H1 (cell line): Measurements from ENCODE around the gene LDLRAP1. TPM values are rescaled to one million over a fixed set of nuclear protein-coding genes. Genes with fewer than 3 reads are reported as not detected.

Experiments
- CTCF ChIA-PET: fragments of 300-600 bp; sonication (Branson Sonifier 250); formaldehyde crosslinking; loops from one replicate; lab custom pipeline; 2021; ENCODE audit not compliant: partially characterized antibody; lab: Charles Lee
- POLR2A ChIA-PET: fragments of 300-600 bp; sonication (Branson Sonifier 250); formaldehyde crosslinking; loops from one replicate; lab custom pipeline; 2021; ENCODE audit warnings: inconsistent platforms; ENCODE audit not compliant: partially characterized antibody; lab: Charles Lee
- DNase-seq, 2 experiments: peaks; one replicate each; pipeline versions ENCODE4 v3.0.0 to v3.0.0-alpha.2; 2010 to 2022; ENCODE audit warnings: low spot score in 2 of 2, low read depth in 1 of 2, mixed read lengths in 1 of 2
- FAIRE-seq: peaks from 2 replicates; lab custom pipeline; 2011; peaks lifted over from hg19 to GRCh38; lab: Jason Lieb, UNC
- H2AFZ ChIP-seq: 2 replicates; pipeline ENCODE4 v1.8.1; 2012; ENCODE audit warnings: low read length, inconsistent platforms
- H2AK5ac ChIP-seq: 2 replicates; pipeline ENCODE4 v1.6.1; 2013; ENCODE audit warnings: low read depth, low read length
- H2BK120ac ChIP-seq: replicated peaks from 2 replicates; pipeline ENCODE3; 2013; ENCODE audit warnings: low read depth, low read length, inconsistent platforms
- H2BK12ac ChIP-seq: 2 replicates; pipeline ENCODE4 v1.6.1; 2013; ENCODE audit warnings: low read depth, low read length
- H2BK15ac ChIP-seq: 2 replicates; pipeline ENCODE4 v1.6.1; 2013; ENCODE audit warnings: low read length
- H2BK20ac ChIP-seq: 2 replicates; pipeline ENCODE4 v1.6.1; 2013; ENCODE audit warnings: low read length
- H2BK5ac ChIP-seq: 2 replicates; pipeline ENCODE4 v1.6.1; 2013; ENCODE audit warnings: low read depth, low read length
- H3K14ac ChIP-seq: 2 replicates; pipeline ENCODE4 v1.6.1; 2013; ENCODE audit warnings: inconsistent platforms; ENCODE audit not compliant: insufficient read length
- H3K18ac ChIP-seq: 2 replicates; pipeline ENCODE4 v1.6.1; 2013; ENCODE audit warnings: low read length; ENCODE audit errors: extremely low read depth
- H3K23ac ChIP-seq: 2 replicates; pipeline ENCODE4 v1.6.1; 2013; ENCODE audit warnings: inconsistent platforms; ENCODE audit not compliant: insufficient read length
- H3K23me2 ChIP-seq: 2 replicates; pipeline ENCODE4 v1.6.1; 2013; ENCODE audit warnings: low read depth, low read length
- H3K27ac ChIP-seq: 2 replicates; pipeline ENCODE4 v1.6.1; 2011; ENCODE audit warnings: low read depth, low read length, inconsistent platforms
- H3K27me3 ChIP-seq, 4 experiments: replicated peaks in 1 of 4; 1 replicate in 1 of 4; 2 replicates in 3 of 4; pipeline versions ENCODE4 v1.6.1 to v1.8.1; 2011 to 2013; ENCODE audit warnings: low read length in 3 of 4, mild to moderate bottlenecking in 3 of 4, inconsistent platforms in 2 of 4, mixed read lengths in 2 of 4, moderate library complexity in 1 of 4; ENCODE audit not compliant: control insufficient read depth in 3 of 4, insufficient read depth in 3 of 4; ENCODE audit errors: extremely low read depth in 1 of 4
- H3K36me3 ChIP-seq, 4 experiments: 2 replicates each; pipeline versions ENCODE4 v1.6.1 to v1.8.1; 2011 to 2013; ENCODE audit warnings: mild to moderate bottlenecking in 4 of 4, low read length in 3 of 4, moderate library complexity in 2 of 4, control low read depth in 1 of 4, inconsistent platforms in 1 of 4; ENCODE audit not compliant: insufficient read depth in 4 of 4, control insufficient read depth in 2 of 4
- H3K4ac ChIP-seq: replicated peaks from 2 replicates; pipeline ENCODE3; 2013; ENCODE audit warnings: low read length, low read depth, mixed read lengths, inconsistent platforms; ENCODE audit not compliant: insufficient read length
- H3K4me1 ChIP-seq, 4 experiments: replicated peaks in 1 of 4; 1 replicate in 1 of 4; 2 replicates in 3 of 4; pipeline versions ENCODE4 v1.6.1 to v1.8.1; 2011 to 2013; ENCODE audit warnings: low read length in 3 of 4, inconsistent platforms in 2 of 4, mixed read lengths in 1 of 4; ENCODE audit not compliant: insufficient read depth in 4 of 4, control insufficient read depth in 3 of 4
- H3K4me2 ChIP-seq, 2 experiments: 2 replicates each; pipeline versions ENCODE4 v1.6.1 to v1.8.1; 2011 to 2013; ENCODE audit warnings: low read depth in 2 of 2, low read length in 2 of 2, control low read depth in 1 of 2, inconsistent platforms in 1 of 2, mild to moderate bottlenecking in 1 of 2; ENCODE audit not compliant: insufficient read depth in 1 of 2
- H3K4me3 ChIP-seq, 4 experiments: fragments of 200-600, 300-600 bp in 1 of 4; sonication (generic), shearing (Covaris generic), sonication (Bioruptor Twin) in 1 of 4; 2 replicates each; pipeline versions ENCODE4 v1.5.1 to v1.8.1; 2011 to 2016; ENCODE audit warnings: low read length in 4 of 4, low read depth in 3 of 4, control low read depth in 2 of 4, inconsistent platforms in 2 of 4, mild to moderate bottlenecking in 2 of 4, mixed read lengths in 1 of 4, moderate library complexity in 1 of 4; ENCODE audit not compliant: insufficient read depth in 2 of 4; ENCODE audit errors: extremely low read depth in 1 of 4
- H3K56ac ChIP-seq: replicated peaks from 2 replicates; pipeline ENCODE3; 2013; ENCODE audit warnings: low read depth, mild to moderate bottlenecking, mixed read lengths, low read length, inconsistent platforms; ENCODE audit not compliant: insufficient read length
- H3K79me1 ChIP-seq: 2 replicates; pipeline ENCODE4 v1.6.1; 2013; ENCODE audit warnings: low read depth, low read length, control low read depth
- H3K79me2 ChIP-seq, 2 experiments: 2 replicates each; pipeline versions ENCODE4 v1.6.1 to v1.8.1; 2012 to 2013; ENCODE audit warnings: low read length in 2 of 2, mild to moderate bottlenecking in 2 of 2, inconsistent platforms in 1 of 2; ENCODE audit not compliant: insufficient read depth in 2 of 2, control insufficient read depth in 1 of 2
- H3K9ac ChIP-seq, 4 experiments: replicated peaks in 1 of 4; 1 replicate in 1 of 4; 2 replicates in 3 of 4; pipeline versions ENCODE4 v1.6.1 to v1.8.1; 2011 to 2013; ENCODE audit warnings: low read depth in 3 of 4, low read length in 3 of 4, control low read depth in 2 of 4, mild to moderate bottlenecking in 2 of 4, moderate library complexity in 2 of 4, inconsistent platforms in 1 of 4; ENCODE audit errors: extremely low read depth in 1 of 4
- H3K9me3 ChIP-seq, 2 experiments: 2 replicates each; pipeline versions ENCODE4 v1.6.1 to v1.8.1; 2012 to 2013; ENCODE audit warnings: mild to moderate bottlenecking in 2 of 2, moderate library complexity in 2 of 2, control low read depth in 1 of 2, inconsistent platforms in 1 of 2, low read depth in 1 of 2, low read length in 1 of 2, mixed read lengths in 1 of 2; ENCODE audit not compliant: insufficient read depth in 2 of 2
- H4K20me1 ChIP-seq, 2 experiments: replicated peaks in 1 of 2; 2 replicates each; pipeline versions ENCODE3 to v1.8.1; 2011 to 2013; ENCODE audit warnings: inconsistent platforms in 2 of 2, low read length in 2 of 2, mild to moderate bottlenecking in 1 of 2; ENCODE audit not compliant: insufficient read depth in 2 of 2, control insufficient read depth in 1 of 2
- H4K5ac ChIP-seq: 2 replicates; pipeline ENCODE4 v1.6.1; 2013; ENCODE audit warnings: low read length, low read depth, mixed read lengths, inconsistent platforms; ENCODE audit not compliant: insufficient read length
- H4K8ac ChIP-seq: 2 replicates; pipeline ENCODE4 v1.8.0; 2013; ENCODE audit warnings: mild to moderate bottlenecking, moderate library complexity, low read length, inconsistent platforms; ENCODE audit not compliant: insufficient read depth; ENCODE audit errors: extremely low read depth
- H4K91ac ChIP-seq: replicated peaks from 2 replicates; pipeline ENCODE3; 2013; ENCODE audit warnings: low read length, mixed read lengths, inconsistent platforms; ENCODE audit not compliant: insufficient read length
- BRCA1 ChIP-seq: IDR thresholded peaks from 2 replicates; pipeline ENCODE4 v1.6.1; 2012; ENCODE audit warnings: low read depth, low read length, improper control_type of control experiment
- CBX8 ChIP-seq: fragments of 300-800, 300-1000 bp; sonication (generic); IDR thresholded peaks from 2 replicates; pipeline ENCODE4 v1.7.1; 2016; ENCODE audit warnings: low read depth, low read length, borderline replicate concordance
- CHD2 ChIP-seq: IDR thresholded peaks from 2 replicates; pipeline ENCODE4 v1.6.1; 2012; ENCODE audit warnings: low read length, improper control_type of control experiment
- FOSL1 ChIP-seq: IDR thresholded peaks from 2 replicates; pipeline ENCODE4 v1.6.1; 2011; ENCODE audit warnings: mild to moderate bottlenecking, low read depth, low read length, moderate library complexity; ENCODE audit not compliant: insufficient read depth
- HDAC6 ChIP-seq: IDR thresholded peaks from one replicate; pipeline ENCODE4 v1.7.1; 2012; ENCODE audit warnings: low read depth, mild to moderate bottlenecking, inconsistent platforms, low read length, moderate library complexity
- JUND ChIP-seq: IDR thresholded peaks from 2 replicates; pipeline ENCODE4 v1.6.1; 2011; ENCODE audit warnings: mild to moderate bottlenecking, improper control_type of control experiment, low read length
- KDM4A ChIP-seq: IDR thresholded peaks from one replicate; pipeline ENCODE4 v1.7.1; 2012; ENCODE audit warnings: low read depth, mild to moderate bottlenecking, moderate library complexity, low read length, inconsistent platforms; ENCODE audit not compliant: severe bottlenecking
- POLR2AphosphoS5 ChIP-seq: IDR thresholded peaks from 2 replicates; pipeline ENCODE4 v1.6.1; 2011; ENCODE audit warnings: low read depth, low read length
- POU5F1 ChIP-seq: IDR thresholded peaks from 2 replicates; pipeline ENCODE4 v1.6.1; 2011; ENCODE audit warnings: low read depth, mild to moderate bottlenecking, low read length, moderate library complexity
- RAD21 ChIP-seq, 2 experiments: IDR thresholded peaks in 1 of 2; conservative IDR thresholded peaks in 1 of 2; 2 replicates each; pipeline ENCODE4 v1.6.1; 2011; ENCODE audit warnings: low read depth in 2 of 2, low read length in 2 of 2, improper control_type of control experiment in 1 of 2, inconsistent platforms in 1 of 2, mild to moderate bottlenecking in 1 of 2, moderate library complexity in 1 of 2
- RBBP5 ChIP-seq: IDR thresholded peaks from 2 replicates; pipeline ENCODE4 v1.7.1; 2012; ENCODE audit warnings: low read depth, mild to moderate bottlenecking, inconsistent platforms, low read length, moderate library complexity, borderline replicate concordance
- RXRA ChIP-seq: IDR thresholded peaks from 2 replicates; pipeline ENCODE4 v1.6.1; 2011; ENCODE audit warnings: low read depth, mild to moderate bottlenecking, low read length, moderate library complexity; ENCODE audit not compliant: insufficient read depth
- WGBS, 2 experiments: shearing (Covaris generic) in 1 of 2; methylation state at CpG; one replicate each; pipeline versions ENCODE4 v1.1.6 to v1.1.7; 2013 to 2015; ENCODE audit warnings: low lambda C conversion rate in 2 of 2, mixed read lengths in 2 of 2, inconsistent platforms in 1 of 2, low coverage in 1 of 2, missing lambda C conversion rate in 1 of 2; ENCODE audit not compliant: insufficient replicate concordance in 2 of 2, insufficient coverage in 1 of 2, insufficient read length in 1 of 2; ENCODE audit errors: extremely low coverage in 1 of 2, missing lambda C conversion rate in 1 of 2; 5-methylcytosine and 5-hydroxymethylcytosine counted together
- polyA plus RNA-seq, 7 experiments: library from polyadenylated mRNA; depleted of rRNA in 3 of 7; stranded (reverse) in 5 of 7; unstranded in 2 of 7; fragments of >200 nt in 5 of 7; fragments of 200-250 nt in 2 of 7; gene quantifications; 1 replicate in 5 of 7; 2 replicates in 1 of 7; 4 replicates in 1 of 7; pipeline versions ENCODE4 v1.2.1 to v1.2.3, GENCODE V29; 2011 to 2013; ENCODE audit warnings: missing spikeins in 2 of 7, mixed read lengths in 2 of 7
- total RNA-seq: library from RNA; stranded (reverse); fragmentation: NEBNext Ultra II Directional; extraction: Animal tissue kit (Norgen Biotek cat#: 25700); gene quantifications from 2 replicates; pipeline ENCODE4 v1.2.1, GENCODE V29; 2021

Gene LDLRAP1
- total and polyA plus RNA-seq, 2 of the 8 experiments (the other 6 are each of a cell fraction or from before 2014, with no cell fraction given): 12.8 to 13.2 TPM

DNA sequence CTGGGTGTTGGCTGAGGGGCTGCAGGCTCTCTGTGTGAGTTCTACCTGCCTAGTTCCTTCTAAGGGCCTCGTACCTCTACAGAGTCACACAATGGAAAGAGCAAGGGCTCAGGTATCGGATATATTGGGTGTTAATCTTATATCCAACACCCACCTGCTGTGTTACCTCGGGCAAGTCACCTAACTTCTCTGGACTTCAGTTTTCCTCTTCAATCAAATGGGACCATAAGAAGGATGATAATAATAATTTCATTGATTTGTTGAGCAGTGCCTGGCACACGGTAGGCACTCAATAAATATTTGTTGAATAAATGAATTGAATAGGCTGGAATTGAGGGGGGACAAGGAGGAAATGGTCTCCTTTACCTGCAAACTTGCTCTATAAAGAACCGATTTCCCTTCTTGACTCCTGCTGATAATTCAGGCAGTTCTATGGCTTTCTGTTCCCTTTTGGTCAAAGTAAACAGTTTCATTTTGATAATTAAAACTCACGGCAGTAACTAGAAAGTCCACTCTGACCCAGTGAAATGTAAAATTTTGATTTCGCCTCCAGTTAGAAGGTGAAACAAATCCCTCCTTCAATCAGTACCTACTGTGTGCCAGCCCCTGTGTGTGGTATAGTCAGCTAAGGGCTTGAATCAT, 56.7 kb downstream of the LDLRAP1 start:
- Histone ChIP-seq H3K4me3 (no peak overlapping the region), H3K79me2 (no peaks in the 10 kb centered on the region), H4K91ac (no peak overlapping the region), H3K56ac (no peak overlapping the region), H2BK5ac (no peak overlapping the region), H3K4me1 (no peaks in the 10 kb centered on the region), H4K20me1 (no peaks in the 10 kb centered on the region), H3K14ac (no peak overlapping the region), H3K23me2 (no peaks in the 10 kb centered on the region; the same call in 1 of the 2 replicates), H3K9ac (no peak overlapping the region), H3K9me3 (peaks cover 0 to 3% of the 10 kb centered on the region in 2 experiments; a peak in 1 of 4 replicates), H3K36me3 (no peaks in the 10 kb centered on the region), H4K8ac (no peak overlapping the region), H3K27me3 (no peaks in the 10 kb centered on the region), H3K4me2 (no peak overlapping the region), H3K4ac (no peak overlapping the region), H2AFZ (no peak overlapping the region), H2BK15ac (no peak overlapping the region), H2AK5ac (no peak overlapping the region), H2BK20ac (no peak overlapping the region), H3K18ac (no peak overlapping the region), H2BK120ac (no peak overlapping the region), H3K27ac (no peak overlapping the region), H2BK12ac (no peak overlapping the region), H3K79me1 (no peaks in the 10 kb centered on the region), H4K5ac (no peak overlapping the region), H3K23ac (no peak overlapping the region)
- POLR2A ChIA-PET: no interaction called here
- CTCF ChIA-PET: interaction anchor here (0.9 to 2.7 kb wide), 3 partner anchors 10 to 33 kb away, joined by 4 to 12 read pairs (median 7); no protein-coding TSS in a partner anchor
- FAIRE-seq: no peak
- 86% methylated on average over 7 of the region's 7 CpGs; no CpG with 5 or more reads in 1 of the 2 experiments for WGBS, 2 experiments
- DNase-seq: no peak
- TF ChIP-seq FOSL1 (no peak), RXRA (no peak), CHD2 (no peak), KDM4A (no peak), RAD21 (IDR thresholded peaks at IDR 0.05 in 1 of 2, conservative IDR thresholded peaks at IDR 0.05 in 1 of 2; ENCODE audit: low read depth in 2 of 2, low read length in 2 of 2) (no peak), POLR2AphosphoS5 (no peak), CBX8 (no peak), POU5F1 (no peak), HDAC6 (no peak), JUND (no peak), BRCA1 (no peak), RBBP5 (no peak)
